GM12878 (cell line): ENCODE measurements around the gene FAM9A. TPM values are rescaled to one million over a fixed set of nuclear protein-coding genes. Genes with fewer than 3 reads are reported as not detected.

ENCODE experiments used
- ATAC-seq: fragments of 200-7000 bp; cut with Tn5 transposase; 3 replicates; pipeline ENCODE4 v1.9.1; 2020; ENCODE audit warnings: mild to moderate bottlenecking, moderate library complexity
- BruUV-seq: library from RNA; stranded (reverse); fragments of 400-500 nt; replicated peaks from 2 replicates; lab custom pipeline; 2021; lab: Mats Ljungman, UMichigan
- CTCF ChIA-PET: fragments of 300-600 bp; sonication (Branson Sonifier 250); formaldehyde crosslinking; extraction: SDS; loops from one replicate; lab custom pipeline; 2021; ENCODE audit warnings: inconsistent platforms; lab: Yijun Ruan, JAX
- POLR2A ChIA-PET: fragments of 350-600 bp; formaldehyde crosslinking; extraction: SDS; loops from one replicate; lab custom pipeline; 2021; ENCODE audit warnings: inconsistent platforms; lab: Charles Lee
- RAD21 ChIA-PET: fragments of 300-600 bp; sonication (Branson Sonifier 250); formaldehyde crosslinking; loops from one replicate; lab custom pipeline; 2023; ENCODE audit warnings: antibody characterized with exemption; ENCODE audit not compliant: unreplicated experiment; lab: Charles Lee
- SMC1A ChIA-PET: fragments of 300-600 bp; sonication (Branson Sonifier 250); formaldehyde crosslinking; loops from one replicate; lab custom pipeline; 2023; ENCODE audit not compliant: unreplicated experiment, uncharacterized antibody; lab: Charles Lee
- DNase-seq: peaks from one replicate; pipeline ENCODE4 v3.0.0-alpha.2; 2011; ENCODE audit warnings: low read depth, low spot score
- FAIRE-seq: peaks from 3 replicates; lab custom pipeline; 2011; peaks lifted over from hg19 to GRCh38; lab: Jason Lieb, UNC
- H2AFZ ChIP-seq: 2 replicates; pipeline ENCODE4 v1.6.0; 2011; ENCODE audit warnings: low read depth, low read length, control low read depth; ENCODE audit not compliant: control insufficient read depth
- H3K27ac ChIP-seq: 2 replicates; pipeline ENCODE4 v1.5.1; 2011; ENCODE audit warnings: control low read depth; ENCODE audit not compliant: control insufficient read depth, insufficient read depth
- H3K27me3 ChIP-seq, 2 experiments: replicated peaks in 1 of 2; 2 replicates each; pipeline versions ENCODE4 v1.6.0 to v1.6.1; 2011; ENCODE audit warnings: low read length in 1 of 2; ENCODE audit not compliant: control insufficient read depth in 2 of 2, insufficient read depth in 2 of 2
- H3K36me3 ChIP-seq, 2 experiments: 2 replicates each; pipeline ENCODE4 v1.5.1; 2011; ENCODE audit warnings: low read length in 1 of 2; ENCODE audit not compliant: control insufficient read depth in 2 of 2, insufficient read depth in 2 of 2
- H3K4me1 ChIP-seq: 2 replicates; pipeline ENCODE4 v1.6.1; 2011; ENCODE audit warnings: mild to moderate bottlenecking, low read length, moderate library complexity, mixed read lengths; ENCODE audit not compliant: control insufficient read depth, insufficient read depth
- H3K4me2 ChIP-seq: 2 replicates; pipeline ENCODE4 v1.6.0; 2011; ENCODE audit warnings: control low read depth; ENCODE audit not compliant: control insufficient read depth, insufficient read depth
- H3K4me3 ChIP-seq: fragments of 200-600 bp; sonication (generic); 2 replicates; pipeline ENCODE4 v1.5.1; 2016
- H3K79me2 ChIP-seq: 2 replicates; pipeline ENCODE4 v1.6.0; 2011; ENCODE audit warnings: low read length; ENCODE audit not compliant: control insufficient read depth, insufficient read depth
- H3K9ac ChIP-seq: 2 replicates; pipeline ENCODE4 v1.8.0; 2011; ENCODE audit warnings: low read length, control low read depth, mixed read lengths; ENCODE audit not compliant: control insufficient read depth, insufficient read depth
- H3K9me3 ChIP-seq: replicated peaks from 3 replicates; pipeline ENCODE4 v1.5.1; 2011; ENCODE audit warnings: mild to moderate bottlenecking, low read length; ENCODE audit not compliant: control insufficient read depth, insufficient read depth
- H4K20me1 ChIP-seq: 2 replicates; pipeline ENCODE4 v1.6.0; 2011; ENCODE audit not compliant: control insufficient read depth, insufficient read depth
- CBX3 ChIP-seq: fragments of 200-600 bp; sonication (generic); IDR thresholded peaks from 2 replicates; pipeline ENCODE4 v1.6.1; 2016; ENCODE audit warnings: low read depth, borderline replicate concordance
- DPF2 ChIP-seq: fragments of 450-650 bp; IDR thresholded peaks from 2 replicates; pipeline ENCODE4 v1.6.1; 2017; ENCODE audit warnings: mild to moderate bottlenecking
- EED ChIP-seq: sonication (generic); IDR thresholded peaks from 2 replicates; pipeline ENCODE4 v1.6.1; 2016; ENCODE audit warnings: antibody characterized with exemption, low read depth
- ETV6 ChIP-seq, 2 experiments: fragments of 450-650 bp in 1 of 2; IDR thresholded peaks in 1 of 2; conservative IDR thresholded peaks in 1 of 2; 2 replicates each; pipeline ENCODE4 v1.6.1; 2014; ENCODE audit warnings: antibody characterized with exemption in 1 of 2, borderline replicate concordance in 1 of 2, low read depth in 1 of 2, mild to moderate bottlenecking in 1 of 2, moderate library complexity in 1 of 2
- FOS ChIP-seq: IDR thresholded peaks from 3 replicates; pipeline ENCODE4 v1.6.1; 2011; ENCODE audit warnings: borderline replicate concordance; ENCODE audit not compliant: insufficient read length; ENCODE audit errors: extremely low read depth
- PBX3 ChIP-seq: IDR thresholded peaks from 2 replicates; pipeline ENCODE4 v1.6.1; 2011; ENCODE audit warnings: mild to moderate bottlenecking, low read depth, low read length, moderate library complexity; ENCODE audit not compliant: insufficient replicate concordance
- POU2F2 ChIP-seq: IDR thresholded peaks from 3 replicates; pipeline ENCODE4 v1.6.1; 2011; ENCODE audit warnings: low read depth, mild to moderate bottlenecking, low read length, borderline replicate concordance
- RAD21 ChIP-seq: IDR thresholded peaks from 2 replicates; pipeline ENCODE4 v1.6.1; 2011; ENCODE audit warnings: mild to moderate bottlenecking, low read depth, low read length, moderate library complexity; ENCODE audit not compliant: insufficient read depth
- SUPT20H ChIP-seq: IDR thresholded peaks from 2 replicates; pipeline ENCODE4 v1.6.1; 2011; ENCODE audit warnings: low read depth, mild to moderate bottlenecking, low read length, moderate library complexity, borderline replicate concordance; ENCODE audit not compliant: control insufficient read depth
- TAF1 ChIP-seq: IDR thresholded peaks from 2 replicates; pipeline ENCODE4 v1.6.1; 2011; ENCODE audit warnings: mild to moderate bottlenecking, low read depth, low read length, borderline replicate concordance
- TCF12 ChIP-seq: IDR thresholded peaks from 2 replicates; pipeline ENCODE4 v1.6.1; 2011; ENCODE audit warnings: low read depth, mild to moderate bottlenecking, low read length
- ZBED1 ChIP-seq: IDR thresholded peaks from 2 replicates; pipeline ENCODE4 v1.6.1; 2016; ENCODE audit warnings: borderline replicate concordance
- ZNF274 ChIP-seq: IDR thresholded peaks from one replicate; pipeline ENCODE4 v1.8.0; 2011; ENCODE audit not compliant: insufficient read length, insufficient read depth
- WGBS: methylation state at CpG from one replicate; pipeline ENCODE4 v1.1.6; 2016; ENCODE audit warnings: low lambda C conversion rate; ENCODE audit not compliant: insufficient replicate concordance, insufficient coverage; ENCODE audit errors: missing lambda C conversion rate; 5-methylcytosine and 5-hydroxymethylcytosine counted together
- in situ Hi-C: fragments of 300-500 bp; cut with MboI; formaldehyde crosslinking; loops from 9 replicates; pipeline ENCODE4 v1.14.3; 2018; ENCODE audit warnings: mixed read lengths
- intact Hi-C: fragments of 100-400 bp; cut with micrococcal nuclease; formaldehyde crosslinking; loops from one replicate; pipeline ENCODE4 v1.14.2; 2022; ENCODE audit not compliant: unreplicated experiment
- polyA plus RNA-seq, 11 experiments: library from polyadenylated mRNA; depleted of rRNA in 4 of 11; unstranded in 6 of 11; stranded (reverse) in 5 of 11; fragments of >200 nt; fragmentation: Nextera tagmentation in 4 of 11; fragmentation: Illumina TruSeq in 1 of 11; extraction: Ambion mirVana in 4 of 11; extraction: Trizol in 1 of 11; gene quantifications; 1 replicate in 1 of 11; 2 replicates in 10 of 11; pipeline versions ENCODE4 v1.2.1 to v1.2.3, GENCODE V29; 2011 to 2016; ENCODE audit warnings: inconsistent platforms in 2 of 11, missing spikeins in 2 of 11, low read depth in 1 of 11
- total RNA-seq, 4 experiments: library from RNA; depleted of rRNA in 3 of 4; stranded (reverse); fragments of >200 nt in 3 of 4; fragmentation: Illumina TruSeq in 1 of 4; extraction: Trizol in 1 of 4; gene quantifications; 2 replicates each; pipeline versions ENCODE4 v1.2.1 to v1.2.3, GENCODE V29; 2013 to 2021
- TF ChIP-seq, protein P1 (sequence below): fragments of 450-650 bp; IDR thresholded peaks from 2 replicates; pipeline ENCODE4 v1.6.1; 2018; ENCODE audit warnings: borderline replicate concordance, mild to moderate bottlenecking; ENCODE audit not compliant: partially characterized antibody
- TF ChIP-seq, protein P2 (sequence below): IDR thresholded peaks from 2 replicates; pipeline ENCODE4 v1.6.1; 2012; ENCODE audit warnings: low read depth, low read length, improper control_type of control experiment

Gene FAM9A
- total and polyA plus RNA-seq, 10 of the 15 experiments (the other 5 are each of a cell fraction or from before 2014, with no cell fraction given): not detected

DNA sequence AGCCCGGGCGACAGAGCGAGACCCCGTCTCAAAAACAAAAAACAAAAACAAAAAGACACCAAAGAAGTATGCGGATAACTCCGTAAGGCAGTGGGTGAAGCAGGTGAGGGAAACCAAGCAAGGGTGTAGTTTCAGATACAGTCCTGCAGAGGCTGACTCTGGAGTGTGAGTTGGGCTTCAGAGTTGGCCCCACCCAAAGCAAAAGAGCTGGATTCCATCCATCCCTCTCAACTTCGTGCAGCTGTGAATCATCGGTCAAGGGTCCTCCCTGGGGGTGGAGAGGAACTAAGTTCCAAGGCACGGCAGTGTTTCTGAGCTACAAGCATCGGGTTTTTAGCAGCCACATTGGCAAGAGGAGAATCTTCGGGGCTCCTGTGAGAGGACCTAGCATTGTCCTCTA, 43.9 kb upstream of the FAM9A start:
- Histone ChIP-seq H3K27ac (no peak overlapping the region), H3K4me3 (no peak overlapping the region), H3K4me1 (no peaks in the 10 kb centered on the region), H3K9ac (no peak overlapping the region), H3K27me3 (no peaks in the 10 kb centered on the region), H3K4me2 (no peak overlapping the region), H2AFZ (no peak overlapping the region), H4K20me1 (no peaks in the 10 kb centered on the region)
- POLR2A ChIA-PET: no interaction called here
- FAIRE-seq: no peak
- CTCF ChIA-PET: interaction anchor here (0.6 kb wide), 1 partner anchor 1033 kb away, joined by 3 read pairs; no protein-coding TSS in a partner anchor
- WGBS: 30% methylated on average over 11 of the region's 11 CpGs
- BruUV-seq: no TSS peak
- no peak for DNase-seq
- in situ Hi-C loops (no loop called here), intact Hi-C loops (no loop called here)
- RAD21 ChIA-PET: no interaction called here
- SMC1A ChIA-PET: no interaction called here
- TF ChIP-seq ZNF274: no peak
- TF ChIP-seq TAF1: no peak
- no peak for TF ChIP-seq EED
- TF ChIP-seq FOS: no peak
- TF ChIP-seq TCF12: no peak
- no peak for TF ChIP-seq ZBED1
- TF ChIP-seq, all 136 proteins: peak for 0
- no peak for ATAC-seq
- H3K36me3 ChIP-seq: no peaks in the 10 kb centered on the region
- no peaks in the 10 kb centered on the region for H3K79me2 ChIP-seq
- H3K9me3 ChIP-seq: no peaks in the 10 kb centered on the region

DNA sequence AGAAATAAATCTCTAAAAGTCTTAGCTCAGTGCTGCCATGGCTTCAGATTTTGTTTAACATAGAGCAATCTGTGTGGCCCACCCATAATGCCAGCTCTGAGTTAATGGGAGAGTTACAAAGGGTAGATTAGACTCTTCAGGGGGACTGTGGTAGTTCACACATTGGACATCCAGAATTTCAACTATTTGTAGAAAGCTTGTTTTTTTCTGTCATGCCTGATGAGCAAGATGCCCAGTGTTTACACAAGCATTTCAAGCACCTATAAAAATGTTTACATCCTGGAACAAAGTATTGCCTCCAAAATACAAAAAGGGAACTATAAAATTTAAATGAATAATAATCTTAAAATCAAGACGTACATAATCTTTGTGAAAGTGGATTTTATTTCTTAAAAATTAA, 43.0 kb upstream of the FAM9A start:
- ChIA-PET RAD21 (no interaction called here), SMC1A (no interaction called here), CTCF (no interaction called here), POLR2A (no interaction called here)
- ATAC-seq (no peak), FAIRE-seq (no peak), DNase-seq (no peak)
- Histone ChIP-seq H3K36me3 (no peaks in the 10 kb centered on the region), H3K4me1 (no peaks in the 10 kb centered on the region), H4K20me1 (no peaks in the 10 kb centered on the region), H3K4me2 (no peak overlapping the region), H3K79me2 (no peaks in the 10 kb centered on the region), H2AFZ (no peak overlapping the region), H3K27me3 (no peaks in the 10 kb centered on the region), H3K9me3 (no peaks in the 10 kb centered on the region), H3K4me3 (no peak overlapping the region), H3K9ac (no peak overlapping the region), H3K27ac (no peak overlapping the region)
- BruUV-seq: no TSS peak
- intact Hi-C loops: no loop called here
- 37% methylated on average over 1 of the region's 1 CpG for WGBS
- in situ Hi-C loops: no loop called here
- TF ChIP-seq PBX3 (no peak), DPF2 (no peak), RAD21 (no peak), ETV6 (conservative IDR thresholded peaks at IDR 0.05 in 1 of 2, IDR thresholded peaks at IDR 0.05 in 1 of 2; ENCODE audit: borderline replicate concordance in 1 of 2, low read depth in 1 of 2) (no peak), CBX3 (no peak), POU2F2 (no peak), SUPT20H (no peak)
- TF ChIP-seq, protein P1, sequence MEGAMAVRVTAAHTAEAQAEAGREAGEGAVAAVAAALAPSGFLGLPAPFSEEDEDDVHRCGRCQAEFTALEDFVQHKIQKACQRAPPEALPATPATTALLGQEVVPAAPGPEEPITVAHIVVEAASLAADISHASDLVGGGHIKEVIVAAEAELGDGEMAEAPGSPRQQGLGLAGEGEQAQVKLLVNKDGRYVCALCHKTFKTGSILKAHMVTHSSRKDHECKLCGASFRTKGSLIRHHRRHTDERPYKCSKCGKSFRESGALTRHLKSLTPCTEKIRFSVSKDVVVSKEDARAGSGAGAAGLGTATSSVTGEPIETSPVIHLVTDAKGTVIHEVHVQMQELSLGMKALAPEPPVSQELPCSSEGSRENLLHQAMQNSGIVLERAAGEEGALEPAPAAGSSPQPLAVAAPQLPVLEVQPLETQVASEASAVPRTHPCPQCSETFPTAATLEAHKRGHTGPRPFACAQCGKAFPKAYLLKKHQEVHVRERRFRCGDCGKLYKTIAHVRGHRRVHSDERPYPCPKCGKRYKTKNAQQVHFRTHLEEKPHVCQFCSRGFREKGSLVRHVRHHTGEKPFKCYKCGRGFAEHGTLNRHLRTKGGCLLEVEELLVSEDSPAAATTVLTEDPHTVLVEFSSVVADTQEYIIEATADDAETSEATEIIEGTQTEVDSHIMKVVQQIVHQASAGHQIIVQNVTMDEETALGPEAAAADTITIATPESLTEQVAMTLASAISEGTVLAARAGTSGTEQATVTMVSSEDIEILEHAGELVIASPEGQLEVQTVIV: no peak
- TF ChIP-seq, protein P2, sequence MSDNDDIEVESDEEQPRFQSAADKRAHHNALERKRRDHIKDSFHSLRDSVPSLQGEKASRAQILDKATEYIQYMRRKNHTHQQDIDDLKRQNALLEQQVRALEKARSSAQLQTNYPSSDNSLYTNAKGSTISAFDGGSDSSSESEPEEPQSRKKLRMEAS: no peak
